Measurements from ENCODE around the gene POFUT2.

Gene POFUT2

DNA sequence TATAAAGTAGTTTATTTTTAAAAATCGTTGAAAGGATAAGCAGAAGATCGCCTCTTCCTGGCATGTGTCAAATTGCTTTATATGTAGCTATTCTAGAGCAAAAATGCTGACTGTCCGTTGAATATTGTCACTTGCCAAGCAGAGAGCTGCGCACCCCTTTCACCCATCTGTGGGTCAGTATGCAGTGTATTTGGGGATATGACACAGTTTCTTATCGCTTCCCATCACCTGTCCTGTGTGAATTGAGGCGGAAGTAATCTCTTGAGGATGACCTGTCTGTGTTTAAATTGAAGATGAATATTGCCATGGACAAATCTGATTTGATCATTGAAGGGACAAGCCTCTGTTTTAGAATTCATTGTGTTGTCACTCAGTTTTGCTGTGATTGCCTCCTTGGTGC, 52.2 kb downstream of the POFUT2 start:
- peaks cover 5% of the 10 kb centered on the region for H3K27me3 ChIP-seq (ENCODE audit: insufficient read depth, poor library complexity, severe bottlenecking)
- TF ChIP-seq GABPA (IDR thresholded peaks at IDR 0.05; ENCODE audit: low read depth) (no peak), POLR2AphosphoS5 (IDR thresholded peaks at IDR 0.05; ENCODE audit: low read depth) (no peak), SPI1 (IDR thresholded peaks at IDR 0.05; ENCODE audit: borderline replicate concordance, low read depth) (no peak)
- TF ChIP-seq, protein P1, sequence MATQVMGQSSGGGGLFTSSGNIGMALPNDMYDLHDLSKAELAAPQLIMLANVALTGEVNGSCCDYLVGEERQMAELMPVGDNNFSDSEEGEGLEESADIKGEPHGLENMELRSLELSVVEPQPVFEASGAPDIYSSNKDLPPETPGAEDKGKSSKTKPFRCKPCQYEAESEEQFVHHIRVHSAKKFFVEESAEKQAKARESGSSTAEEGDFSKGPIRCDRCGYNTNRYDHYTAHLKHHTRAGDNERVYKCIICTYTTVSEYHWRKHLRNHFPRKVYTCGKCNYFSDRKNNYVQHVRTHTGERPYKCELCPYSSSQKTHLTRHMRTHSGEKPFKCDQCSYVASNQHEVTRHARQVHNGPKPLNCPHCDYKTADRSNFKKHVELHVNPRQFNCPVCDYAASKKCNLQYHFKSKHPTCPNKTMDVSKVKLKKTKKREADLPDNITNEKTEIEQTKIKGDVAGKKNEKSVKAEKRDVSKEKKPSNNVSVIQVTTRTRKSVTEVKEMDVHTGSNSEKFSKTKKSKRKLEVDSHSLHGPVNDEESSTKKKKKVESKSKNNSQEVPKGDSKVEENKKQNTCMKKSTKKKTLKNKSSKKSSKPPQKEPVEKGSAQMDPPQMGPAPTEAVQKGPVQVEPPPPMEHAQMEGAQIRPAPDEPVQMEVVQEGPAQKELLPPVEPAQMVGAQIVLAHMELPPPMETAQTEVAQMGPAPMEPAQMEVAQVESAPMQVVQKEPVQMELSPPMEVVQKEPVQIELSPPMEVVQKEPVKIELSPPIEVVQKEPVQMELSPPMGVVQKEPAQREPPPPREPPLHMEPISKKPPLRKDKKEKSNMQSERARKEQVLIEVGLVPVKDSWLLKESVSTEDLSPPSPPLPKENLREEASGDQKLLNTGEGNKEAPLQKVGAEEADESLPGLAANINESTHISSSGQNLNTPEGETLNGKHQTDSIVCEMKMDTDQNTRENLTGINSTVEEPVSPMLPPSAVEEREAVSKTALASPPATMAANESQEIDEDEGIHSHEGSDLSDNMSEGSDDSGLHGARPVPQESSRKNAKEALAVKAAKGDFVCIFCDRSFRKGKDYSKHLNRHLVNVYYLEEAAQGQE (IDR thresholded peaks at IDR 0.05; ENCODE audit: insufficient replicate concordance, low read depth): no peak
- TF ChIP-seq, protein P2, sequence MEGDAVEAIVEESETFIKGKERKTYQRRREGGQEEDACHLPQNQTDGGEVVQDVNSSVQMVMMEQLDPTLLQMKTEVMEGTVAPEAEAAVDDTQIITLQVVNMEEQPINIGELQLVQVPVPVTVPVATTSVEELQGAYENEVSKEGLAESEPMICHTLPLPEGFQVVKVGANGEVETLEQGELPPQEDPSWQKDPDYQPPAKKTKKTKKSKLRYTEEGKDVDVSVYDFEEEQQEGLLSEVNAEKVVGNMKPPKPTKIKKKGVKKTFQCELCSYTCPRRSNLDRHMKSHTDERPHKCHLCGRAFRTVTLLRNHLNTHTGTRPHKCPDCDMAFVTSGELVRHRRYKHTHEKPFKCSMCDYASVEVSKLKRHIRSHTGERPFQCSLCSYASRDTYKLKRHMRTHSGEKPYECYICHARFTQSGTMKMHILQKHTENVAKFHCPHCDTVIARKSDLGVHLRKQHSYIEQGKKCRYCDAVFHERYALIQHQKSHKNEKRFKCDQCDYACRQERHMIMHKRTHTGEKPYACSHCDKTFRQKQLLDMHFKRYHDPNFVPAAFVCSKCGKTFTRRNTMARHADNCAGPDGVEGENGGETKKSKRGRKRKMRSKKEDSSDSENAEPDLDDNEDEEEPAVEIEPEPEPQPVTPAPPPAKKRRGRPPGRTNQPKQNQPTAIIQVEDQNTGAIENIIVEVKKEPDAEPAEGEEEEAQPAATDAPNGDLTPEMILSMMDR (IDR thresholded peaks at IDR 0.05; ENCODE audit: insufficient read depth, low read length): no peak
- H3K4me3 ChIP-seq (replicated peaks; ENCODE audit: insufficient read depth, low read length): no peak overlapping the region
- H3K27ac ChIP-seq (replicated peaks): no peak overlapping the region
- no peak for DNase-seq (ENCODE audit: low read depth in 1 of 2, low spot score in 1 of 2)

DNA sequence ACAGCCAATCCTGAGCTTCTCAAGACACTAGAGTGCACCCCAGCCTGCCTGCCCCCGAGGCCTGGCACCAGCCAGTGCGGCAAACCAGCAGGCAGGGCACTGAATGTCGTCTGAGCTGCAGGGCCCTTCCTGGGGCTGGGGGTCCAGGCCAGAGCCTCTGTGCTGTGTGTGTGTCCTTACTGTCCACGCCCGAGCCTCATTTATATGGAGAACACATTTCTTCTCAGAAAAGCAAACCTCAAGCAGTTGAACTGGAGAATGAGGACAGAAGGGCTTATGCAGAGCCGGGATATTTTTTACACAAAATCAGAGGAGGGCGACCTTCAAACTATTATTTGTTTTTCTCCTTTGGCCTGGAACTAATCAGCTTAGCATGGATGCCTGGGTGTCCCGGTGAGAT, 52.7 kb downstream of the POFUT2 start:
- no peak overlapping the region for H3K4me3 ChIP-seq (replicated peaks; ENCODE audit: insufficient read depth, low read length)
- peaks cover 5% of the 10 kb centered on the region for H3K27me3 ChIP-seq (ENCODE audit: insufficient read depth, poor library complexity, severe bottlenecking)
- H3K27ac ChIP-seq (replicated peaks): no peak overlapping the region
- DNase-seq (ENCODE audit: low read depth in 1 of 2, low spot score in 1 of 2): no peak
- TF ChIP-seq, protein P1 (IDR thresholded peaks at IDR 0.05; ENCODE audit: insufficient replicate concordance, low read depth): no peak
- TF ChIP-seq GABPA (IDR thresholded peaks at IDR 0.05; ENCODE audit: low read depth): no peak
- TF ChIP-seq, protein P2 (IDR thresholded peaks at IDR 0.05; ENCODE audit: insufficient read depth, low read length): no peak
- no peak for TF ChIP-seq POLR2AphosphoS5 (IDR thresholded peaks at IDR 0.05; ENCODE audit: low read depth)
- TF ChIP-seq SPI1 (IDR thresholded peaks at IDR 0.05; ENCODE audit: borderline replicate concordance, low read depth): no peak

DNA sequence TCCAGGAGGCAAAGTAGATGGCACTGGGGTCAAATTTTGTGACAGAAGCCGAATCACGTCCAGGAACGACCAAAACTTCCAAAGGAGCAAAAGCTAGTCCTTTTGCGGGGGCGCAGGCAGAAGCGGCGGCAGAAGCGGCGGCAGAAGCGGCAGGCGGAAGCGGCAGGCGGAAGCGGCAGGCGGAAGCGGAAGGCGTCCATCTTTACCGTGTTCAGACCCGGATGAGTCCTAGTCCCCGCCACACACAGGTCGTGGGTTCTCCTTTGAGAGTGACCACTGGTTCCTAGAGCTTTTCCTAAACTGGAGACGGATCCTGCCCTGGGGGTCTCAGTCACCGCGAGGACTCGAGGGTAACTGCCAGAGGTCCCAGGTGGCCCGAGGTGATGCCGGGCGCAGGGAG, 53.6 kb downstream of the POFUT2 start:
- Histone ChIP-seq H3K27ac (replicated peaks) (no peak overlapping the region), H3K27me3 (ENCODE audit: insufficient read depth, poor library complexity, severe bottlenecking) (peaks cover 5% of the 10 kb centered on the region), H3K4me3 (replicated peaks; ENCODE audit: insufficient read depth, low read length) (no peak overlapping the region)
- DNase-seq (ENCODE audit: low read depth in 1 of 2, low spot score in 1 of 2): no peak
- TF ChIP-seq POLR2AphosphoS5 (IDR thresholded peaks at IDR 0.05; ENCODE audit: low read depth) (no peak), SPI1 (IDR thresholded peaks at IDR 0.05; ENCODE audit: borderline replicate concordance, low read depth) (no peak), GABPA (IDR thresholded peaks at IDR 0.05; ENCODE audit: low read depth) (no peak)
- TF ChIP-seq, protein P2 (IDR thresholded peaks at IDR 0.05; ENCODE audit: insufficient read depth, low read length): no peak
- TF ChIP-seq, protein P1 (IDR thresholded peaks at IDR 0.05; ENCODE audit: insufficient replicate concordance, low read depth): no peak
